CD4-positive, alpha-beta T cell (primary cell): ENCODE measurements around the gene SIGLEC11. TPM values are rescaled to one million over a fixed set of nuclear protein-coding genes. Genes with fewer than 3 reads are reported as not detected.
"Not testable (repeated sequence)": the region's sequence is repeated elsewhere in the genome, so short reads cannot be mapped to it uniquely, and the experiment has no call there.

Experiments used
- ATAC-seq: fragments of 200-7000 bp; cut with Tn5 transposase; one replicate; pipeline ENCODE4 v1.10.0; 2022; ENCODE audit warnings: mild to moderate bottlenecking; ENCODE audit not compliant: poor library complexity
- CTCF ChIA-PET: fragments of 350-600 bp; sonication (Branson Sonifier 250); formaldehyde crosslinking; loops from one replicate; lab custom pipeline; 2021; ENCODE audit warnings: antibody characterized with exemption, inconsistent platforms; lab: Charles Lee
- POLR2A ChIA-PET: fragments of 350-600 bp; sonication (Branson Sonifier 250); formaldehyde crosslinking; loops from one replicate; lab custom pipeline; 2021; ENCODE audit warnings: antibody characterized with exemption, inconsistent platforms; lab: Charles Lee
- DNase-seq, 14 experiments: peaks; one replicate each; pipeline ENCODE4 v3.0.0-alpha.2; 2013 to 2020; ENCODE audit warnings: mixed read lengths in 2 of 14
- H3K27ac ChIP-seq, 2 donors: one replicate each; pipeline versions ENCODE4 v1.5.1 to v1.7.0; 2013; ENCODE audit warnings: low read length in 2 of 2, low read depth in 1 of 2, mild to moderate bottlenecking in 1 of 2
- H3K27me3 ChIP-seq, 2 experiments: 1 replicate in 1 of 2; 2 replicates in 1 of 2; pipeline versions ENCODE4 v1.6.1 to v1.7.0; 2013; ENCODE audit warnings: low read length in 2 of 2, control low read depth in 1 of 2, mild to moderate bottlenecking in 1 of 2, moderate library complexity in 1 of 2; ENCODE audit not compliant: insufficient read depth in 2 of 2, control insufficient read depth in 1 of 2
- H3K36me3 ChIP-seq: one replicate; pipeline ENCODE4 v1.6.1; 2013; ENCODE audit warnings: low read length, control low read depth; ENCODE audit not compliant: insufficient read depth
- H3K4me1 ChIP-seq: one replicate; pipeline ENCODE4 v1.6.1; 2013; ENCODE audit warnings: low read length, control low read depth; ENCODE audit not compliant: insufficient read depth
- H3K4me3 ChIP-seq: one replicate; pipeline ENCODE4 v1.5.1; 2013; ENCODE audit warnings: mild to moderate bottlenecking, low read length, moderate library complexity
- H3K9me3 ChIP-seq, 2 experiments: 1 replicate in 1 of 2; 2 replicates in 1 of 2; pipeline versions ENCODE4 v1.6.1 to v1.7.0; 2013; ENCODE audit warnings: low read length in 2 of 2, mild to moderate bottlenecking in 2 of 2, control low read depth in 1 of 2, moderate library complexity in 1 of 2; ENCODE audit not compliant: control insufficient read depth in 1 of 2, insufficient read depth in 1 of 2
- H3K27ac Mint-ChIP-seq: one replicate; pipeline ENCODE4 v1.8.0; 2020; ENCODE audit warnings: mixed read lengths
- H3K27me3 Mint-ChIP-seq: one replicate; pipeline ENCODE4 v1.8.0; 2021; ENCODE audit warnings: mixed read lengths
- H3K36me3 Mint-ChIP-seq: one replicate; pipeline ENCODE4 v1.8.0; 2021; ENCODE audit warnings: low read depth, mixed read lengths
- H3K4me1 Mint-ChIP-seq: one replicate; pipeline ENCODE4 v1.8.0; 2021; ENCODE audit warnings: low read depth, mixed read lengths
- H3K4me3 Mint-ChIP-seq: one replicate; pipeline ENCODE4 v1.8.0; 2020; ENCODE audit warnings: mild to moderate bottlenecking, mixed read lengths
- H3K9me3 Mint-ChIP-seq: one replicate; pipeline ENCODE4 v1.8.0; 2020; ENCODE audit warnings: mixed read lengths
- CTCF ChIP-seq: fragments of 200-600 bp; IDR thresholded peaks from one replicate; pipeline ENCODE4 v1.8.0; 2022; ENCODE audit warnings: antibody characterized with exemption, mild to moderate bottlenecking
- intact Hi-C, 2 experiments: fragments of 100-400 bp; cut with DNase I in 1 of 2; cut with micrococcal nuclease in 1 of 2; formaldehyde crosslinking; loops; one replicate each; pipeline versions ENCODE4 v1.15.1 to v1.9.0; 2023 to 2025; cut with DNase I, micrococcal nuclease
- total RNA-seq, 174 experiments: library from RNA in 2 of 174; stranded (reverse) in 2 of 174; gene quantifications; one replicate each; pipeline ENCODE4 v1.2.3 and lab custom pipeline; 2021 to 2026

The SIGLEC11 gene
- total RNA-seq, 2 experiments from 2014 or later = 0.08 TPM; not detected in 1

GRCh38 chr19:49927526-49928264 lies 33.3 kb downstream of the SIGLEC11 start:
- Mint-ChIP-seq H3K27ac (peak overlapping the region; percentile 96), H3K27me3 (peaks cover 5% of the 10 kb centered on the region), H3K9me3 (no peaks in the 10 kb centered on the region), H3K4me1 (peaks cover 54% of the 10 kb centered on the region), H3K4me3 (peak overlapping the region; percentile 99), H3K36me3 (peaks cover 51% of the 10 kb centered on the region)
- Histone ChIP-seq H3K9me3 (peaks cover 0 to 4% of the 10 kb centered on the region in 2 experiments), H3K27ac (no peak overlapping the region), H3K4me1 (peaks cover 80% of the 10 kb centered on the region), H3K27me3 (no peaks in the 10 kb centered on the region), H3K4me3 (peak overlapping the region; percentile 89), H3K36me3 (peaks cover 45% of the 10 kb centered on the region)
- ATAC-seq (no peak), DNase-seq (peak in 1 of 14 experiments; percentile 23)
- intact Hi-C loops = loop anchor here in 1 of 2 experiments (2.0 to 5.0 kb wide), 3 partner anchors 37 to 109 kb away; partner anchors contain the start of genes AKT1S1, MED25 and TBC1D17
- no peak for TF ChIP-seq CTCF
- POLR2A ChIA-PET = interaction anchor here (2.6 kb wide), 1 partner anchor 50 kb away, joined by 41 read pairs; the partner anchor contains the start of genes AKT1S1 and TBC1D17
- CTCF ChIA-PET = no interaction called here

GRCh38 chr19:49926515-49926914 lies 34.5 kb downstream of the SIGLEC11 start:
- Mint-ChIP-seq H3K36me3 (peaks cover 59% of the 10 kb centered on the region), H3K9me3 (no peaks in the 10 kb centered on the region), H3K27ac (no peak overlapping the region), H3K4me3 (peak overlapping the region; percentile 30), H3K27me3 (peaks cover 5% of the 10 kb centered on the region), H3K4me1 (peaks cover 44% of the 10 kb centered on the region)
- no peak for TF ChIP-seq CTCF
- no peak for DNase-seq
- intact Hi-C loops = loop anchor here in 1 of 2 experiments (5.0 kb wide), 1 partner anchor 49 kb away; the partner anchor contains the start of genes AKT1S1 and TBC1D17
- POLR2A ChIA-PET = no interaction called here
- Histone ChIP-seq H3K4me3 (no peak overlapping the region), H3K27me3 (no peaks in the 10 kb centered on the region), H3K4me1 (peaks cover 86% of the 10 kb centered on the region), H3K9me3 (peaks cover 0 to 4% of the 10 kb centered on the region in 2 experiments), H3K27ac (no peak overlapping the region), H3K36me3 (peaks cover 54% of the 10 kb centered on the region)
- CTCF ChIA-PET = no interaction called here
- no peak for ATAC-seq

GRCh38 chr19:49925486-49925885 lies 35.5 kb downstream of the SIGLEC11 start:
- CTCF ChIA-PET = no interaction called here
- Histone ChIP-seq H3K9me3 (peaks cover 0 to under 1% of the 10 kb centered on the region in 2 experiments), H3K27me3 (no peaks in the 10 kb centered on the region), H3K4me1 (peaks cover 83% of the 10 kb centered on the region), H3K36me3 (peaks cover 60% of the 10 kb centered on the region), H3K4me3 (no peak overlapping the region), H3K27ac (no peak overlapping the region)
- peak overlapping the region; percentile 53 for H3K27ac Mint-ChIP-seq
- H3K36me3 Mint-ChIP-seq = peaks cover 70% of the 10 kb centered on the region
- H3K9me3 Mint-ChIP-seq = no peaks in the 10 kb centered on the region
- TF ChIP-seq CTCF = no peak
- peak overlapping the region; percentile 42 for H3K4me3 Mint-ChIP-seq
- intact Hi-C loops = loop anchor here in 1 of 2 experiments (5.0 kb wide), 1 partner anchor 48 kb away; the partner anchor contains the start of genes AKT1S1 and TBC1D17
- DNase-seq = no peak
- ATAC-seq = no peak
- POLR2A ChIA-PET = no interaction called here
- H3K27me3 Mint-ChIP-seq = peaks cover 5% of the 10 kb centered on the region
- peaks cover 37% of the 10 kb centered on the region for H3K4me1 Mint-ChIP-seq

GRCh38 chr19:49924881-49925210 lies 36.1 kb downstream of the SIGLEC11 start:
- Histone ChIP-seq H3K4me1 (peaks cover 77% of the 10 kb centered on the region), H3K36me3 (peaks cover 64% of the 10 kb centered on the region)
- Mint-ChIP-seq H3K36me3 (peaks cover 70% of the 10 kb centered on the region), H3K4me1 (peaks cover 32% of the 10 kb centered on the region)
- H3K9me3 Mint-ChIP-seq, H3K4me3 ChIP-seq, DNase-seq, H3K4me3 Mint-ChIP-seq, CTCF ChIA-PET, H3K27ac ChIP-seq, H3K27me3 Mint-ChIP-seq, ATAC-seq, H3K27ac Mint-ChIP-seq, H3K27me3 ChIP-seq, H3K9me3 ChIP-seq, POLR2A ChIA-PET: not testable (repeated sequence)
- intact Hi-C loops = loop anchor here in 1 of 2 experiments (5.0 kb wide), 1 partner anchor 48 kb away; the partner anchor contains the start of genes AKT1S1 and TBC1D17
